ENCODE data around the gene NKAIN2.

The NKAIN2 gene

DNA sequence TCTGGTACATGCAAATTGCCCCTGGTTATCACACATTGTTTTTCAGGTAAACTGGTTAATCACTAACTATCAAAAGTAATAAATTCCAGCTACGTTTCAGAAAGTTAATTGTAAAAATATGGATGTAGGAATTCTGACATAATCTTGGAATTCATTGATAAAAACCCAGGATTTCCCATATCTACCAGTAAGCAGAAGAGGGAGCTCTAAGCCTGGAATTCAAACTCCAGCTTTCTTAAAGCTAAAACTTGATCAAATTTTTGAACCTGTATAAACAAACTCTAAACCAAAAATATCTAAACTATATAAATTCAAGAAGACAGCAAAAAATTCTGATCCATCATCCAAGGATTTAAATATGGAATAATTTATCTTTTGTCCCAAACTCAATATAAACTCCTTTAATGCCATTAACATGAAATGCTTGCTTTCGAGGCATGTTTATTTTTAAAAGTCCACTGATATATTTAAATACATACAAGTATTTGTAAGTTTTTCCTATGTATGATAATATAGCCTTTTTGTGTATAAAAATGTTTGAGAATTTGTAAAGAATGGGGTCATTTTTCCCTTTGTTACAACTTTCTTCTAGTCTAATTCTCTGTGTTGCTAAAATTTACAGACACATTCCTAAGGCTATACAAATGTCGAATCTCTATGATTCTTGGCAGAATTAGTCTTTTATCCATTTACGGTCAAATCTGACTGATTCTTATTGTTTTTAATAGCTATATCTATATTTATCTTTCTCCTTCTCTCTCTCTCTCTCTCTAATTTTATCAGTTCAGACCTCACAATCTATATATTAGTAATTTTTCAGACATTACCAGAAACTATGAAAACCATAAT, 1067.2 kb downstream of the NKAIN2 start:
- peak; percentile 50; the same call in 1 of the 3 replicates for ATAC-seq
- TF ChIP-seq, protein P1, sequence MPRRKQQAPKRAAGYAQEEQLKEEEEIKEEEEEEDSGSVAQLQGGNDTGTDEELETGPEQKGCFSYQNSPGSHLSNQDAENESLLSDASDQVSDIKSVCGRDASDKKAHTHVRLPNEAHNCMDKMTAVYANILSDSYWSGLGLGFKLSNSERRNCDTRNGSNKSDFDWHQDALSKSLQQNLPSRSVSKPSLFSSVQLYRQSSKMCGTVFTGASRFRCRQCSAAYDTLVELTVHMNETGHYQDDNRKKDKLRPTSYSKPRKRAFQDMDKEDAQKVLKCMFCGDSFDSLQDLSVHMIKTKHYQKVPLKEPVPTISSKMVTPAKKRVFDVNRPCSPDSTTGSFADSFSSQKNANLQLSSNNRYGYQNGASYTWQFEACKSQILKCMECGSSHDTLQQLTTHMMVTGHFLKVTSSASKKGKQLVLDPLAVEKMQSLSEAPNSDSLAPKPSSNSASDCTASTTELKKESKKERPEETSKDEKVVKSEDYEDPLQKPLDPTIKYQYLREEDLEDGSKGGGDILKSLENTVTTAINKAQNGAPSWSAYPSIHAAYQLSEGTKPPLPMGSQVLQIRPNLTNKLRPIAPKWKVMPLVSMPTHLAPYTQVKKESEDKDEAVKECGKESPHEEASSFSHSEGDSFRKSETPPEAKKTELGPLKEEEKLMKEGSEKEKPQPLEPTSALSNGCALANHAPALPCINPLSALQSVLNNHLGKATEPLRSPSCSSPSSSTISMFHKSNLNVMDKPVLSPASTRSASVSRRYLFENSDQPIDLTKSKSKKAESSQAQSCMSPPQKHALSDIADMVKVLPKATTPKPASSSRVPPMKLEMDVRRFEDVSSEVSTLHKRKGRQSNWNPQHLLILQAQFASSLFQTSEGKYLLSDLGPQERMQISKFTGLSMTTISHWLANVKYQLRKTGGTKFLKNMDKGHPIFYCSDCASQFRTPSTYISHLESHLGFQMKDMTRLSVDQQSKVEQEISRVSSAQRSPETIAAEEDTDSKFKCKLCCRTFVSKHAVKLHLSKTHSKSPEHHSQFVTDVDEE (CRISPR knock-in tag; IDR thresholded peaks at IDR 0.05): no peak
- TF ChIP-seq CSDC2 (CRISPR knock-in tag; IDR thresholded peaks at IDR 0.05) (no peak), PPARA (CRISPR knock-in tag; IDR thresholded peaks at IDR 0.05; ENCODE audit: borderline replicate concordance) (no peak), ISL1 (CRISPR knock-in tag; IDR thresholded peaks at IDR 0.05) (no peak), ZC3H10 (CRISPR knock-in tag; IDR thresholded peaks at IDR 0.05) (no peak), CREB5 (CRISPR knock-in tag; IDR thresholded peaks at IDR 0.05; ENCODE audit: low read depth) (no peak), SNAI2 (CRISPR knock-in tag; IDR thresholded peaks at IDR 0.05) (no peak), TOX (CRISPR knock-in tag; IDR thresholded peaks at IDR 0.05; ENCODE audit: borderline replicate concordance) (no peak), RARB (CRISPR knock-in tag; IDR thresholded peaks at IDR 0.05) (no peak), ZFP30 (CRISPR knock-in tag; IDR thresholded peaks at IDR 0.05) (no peak), CSRNP3 (CRISPR knock-in tag; IDR thresholded peaks at IDR 0.05) (no peak), OSR1 (CRISPR knock-in tag; IDR thresholded peaks at IDR 0.05) (no peak), GLIS3 (CRISPR knock-in tag; IDR thresholded peaks at IDR 0.05) (no peak), ESRRG (CRISPR knock-in tag; IDR thresholded peaks at IDR 0.05) (no peak), ARNTL (CRISPR knock-in tag; IDR thresholded peaks at IDR 0.05; ENCODE audit: borderline replicate concordance, low read depth) (no peak), BACH2 (CRISPR knock-in tag; IDR thresholded peaks at IDR 0.05; ENCODE audit: borderline replicate concordance) (no peak), ZNF8 (CRISPR knock-in tag; IDR thresholded peaks at IDR 0.05) (no peak)
- TF ChIP-seq, protein P2, sequence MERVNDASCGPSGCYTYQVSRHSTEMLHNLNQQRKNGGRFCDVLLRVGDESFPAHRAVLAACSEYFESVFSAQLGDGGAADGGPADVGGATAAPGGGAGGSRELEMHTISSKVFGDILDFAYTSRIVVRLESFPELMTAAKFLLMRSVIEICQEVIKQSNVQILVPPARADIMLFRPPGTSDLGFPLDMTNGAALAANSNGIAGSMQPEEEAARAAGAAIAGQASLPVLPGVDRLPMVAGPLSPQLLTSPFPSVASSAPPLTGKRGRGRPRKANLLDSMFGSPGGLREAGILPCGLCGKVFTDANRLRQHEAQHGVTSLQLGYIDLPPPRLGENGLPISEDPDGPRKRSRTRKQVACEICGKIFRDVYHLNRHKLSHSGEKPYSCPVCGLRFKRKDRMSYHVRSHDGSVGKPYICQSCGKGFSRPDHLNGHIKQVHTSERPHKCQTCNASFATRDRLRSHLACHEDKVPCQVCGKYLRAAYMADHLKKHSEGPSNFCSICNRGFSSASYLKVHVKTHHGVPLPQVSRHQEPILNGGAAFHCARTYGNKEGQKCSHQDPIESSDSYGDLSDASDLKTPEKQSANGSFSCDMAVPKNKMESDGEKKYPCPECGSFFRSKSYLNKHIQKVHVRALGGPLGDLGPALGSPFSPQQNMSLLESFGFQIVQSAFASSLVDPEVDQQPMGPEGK (CRISPR knock-in tag; IDR thresholded peaks at IDR 0.05; ENCODE audit: borderline replicate concordance): no peak
- TF ChIP-seq, protein P3, sequence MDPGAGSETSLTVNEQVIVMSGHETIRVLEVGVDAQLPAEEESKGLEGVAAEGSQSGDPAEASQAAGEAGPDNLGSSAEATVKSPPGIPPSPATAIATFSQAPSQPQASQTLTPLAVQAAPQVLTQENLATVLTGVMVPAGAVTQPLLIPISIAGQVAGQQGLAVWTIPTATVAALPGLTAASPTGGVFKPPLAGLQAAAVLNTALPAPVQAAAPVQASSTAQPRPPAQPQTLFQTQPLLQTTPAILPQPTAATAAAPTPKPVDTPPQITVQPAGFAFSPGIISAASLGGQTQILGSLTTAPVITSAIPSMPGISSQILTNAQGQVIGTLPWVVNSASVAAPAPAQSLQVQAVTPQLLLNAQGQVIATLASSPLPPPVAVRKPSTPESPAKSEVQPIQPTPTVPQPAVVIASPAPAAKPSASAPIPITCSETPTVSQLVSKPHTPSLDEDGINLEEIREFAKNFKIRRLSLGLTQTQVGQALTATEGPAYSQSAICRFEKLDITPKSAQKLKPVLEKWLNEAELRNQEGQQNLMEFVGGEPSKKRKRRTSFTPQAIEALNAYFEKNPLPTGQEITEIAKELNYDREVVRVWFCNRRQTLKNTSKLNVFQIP (CRISPR knock-in tag; IDR thresholded peaks at IDR 0.05; ENCODE audit: borderline replicate concordance, low read depth): no peak

- no peak for ATAC-seq
- TF ChIP-seq BACH2 (CRISPR knock-in tag; IDR thresholded peaks at IDR 0.05; ENCODE audit: borderline replicate concordance) (no peak), CREB5 (CRISPR knock-in tag; IDR thresholded peaks at IDR 0.05; ENCODE audit: low read depth) (no peak), TCF4 (CRISPR knock-in tag; IDR thresholded peaks at IDR 0.05; ENCODE audit: borderline replicate concordance) (no peak), ZFP30 (CRISPR knock-in tag; IDR thresholded peaks at IDR 0.05) (no peak), ARNTL (CRISPR knock-in tag; IDR thresholded peaks at IDR 0.05; ENCODE audit: borderline replicate concordance, low read depth) (no peak), GLIS3 (CRISPR knock-in tag; IDR thresholded peaks at IDR 0.05) (no peak), RARB (CRISPR knock-in tag; IDR thresholded peaks at IDR 0.05) (no peak), CSDC2 (CRISPR knock-in tag; IDR thresholded peaks at IDR 0.05) (no peak), ISL1 (CRISPR knock-in tag; IDR thresholded peaks at IDR 0.05) (no peak)
- TF ChIP-seq, protein P2 (CRISPR knock-in tag; IDR thresholded peaks at IDR 0.05; ENCODE audit: borderline replicate concordance): no peak
- TF ChIP-seq, protein P1 (CRISPR knock-in tag; IDR thresholded peaks at IDR 0.05): no peak
These were observed 1068.8 kb downstream of the NKAIN2 start for GRCh38 chr6:124872361-124873065.
